ENCODE results near the gene TMEM11. TPM values are rescaled to one million over a fixed set of nuclear protein-coding genes. Genes with fewer than 3 reads are reported as not detected.

TMEM11 gene
- total and polyA plus RNA-seq, 2 of the 4 experiments (the other 2 are of a cell fraction): 19.9 to 44.7 TPM

GRCh38 chr17:21247552-21248258 is 33.7 kb upstream of the TMEM11 start:
- no peak overlapping the region for H2BK120ac ChIP-seq (ENCODE audit: low read depth, low read length)
- ATAC-seq (ENCODE audit: low read depth) (no peak), DNase-seq (no peak)
- H3K79me1 ChIP-seq (ENCODE audit: low read depth in 1 of 2, low read length in 2 of 2): peaks cover 0 to 17% of the 10 kb centered on the region in 2 experiments; a peak in 3 of 4 replicates
- POLR2A ChIA-PET (ENCODE audit: unreplicated experiment): no interaction called here
- H3K36me3 ChIP-seq (ENCODE audit: control insufficient read depth, insufficient read depth, low read length): peaks cover 1% of the 10 kb centered on the region; the same call in 1 of the 2 replicates
- no peak overlapping the region for H3K4me2 ChIP-seq (ENCODE audit: low read depth, low read length)
- H3K27ac ChIP-seq (ENCODE audit: insufficient read depth, low read length): no peak overlapping the region
- intact Hi-C loops (cut with micrococcal nuclease): no loop called here
- no peak overlapping the region for H2BK5ac ChIP-seq (ENCODE audit: low read depth, low read length, poor library complexity, severe bottlenecking)
- H3K9ac ChIP-seq (ENCODE audit: low read depth, low read length): no peak overlapping the region
- no peak overlapping the region for H4K8ac ChIP-seq (ENCODE audit: low read depth in 2 of 2, low read length in 2 of 2)
- no peak overlapping the region for H4K91ac ChIP-seq (ENCODE audit: insufficient read depth, low read depth, low read length)
- no peaks in the 10 kb centered on the region for H3K27me3 ChIP-seq (ENCODE audit: control insufficient read depth, insufficient read depth, low read length)
- peak overlapping the region; percentile 37 for H2AK9ac ChIP-seq (replicated peaks; ENCODE audit: low read depth, low read length, poor library complexity)
- no peak overlapping the region for H3K56ac ChIP-seq (ENCODE audit: extremely low read depth, insufficient read depth, low read length)
- no peak overlapping the region for H4K5ac ChIP-seq (ENCODE audit: low read depth, low read length)
- no peak overlapping the region for H3K18ac ChIP-seq (ENCODE audit: low read depth, low read length)
- no peaks in the 10 kb centered on the region for H3K9me1 ChIP-seq (ENCODE audit: insufficient read depth, low read length)
- 78% methylated on average over 8 of the region's 12 CpGs; no CpG with 5 or more reads in 1 of the 2 experiments for WGBS, 2 experiments (ENCODE audit: extremely low coverage in 2 of 2, insufficient read length in 1 of 2)
- BruUV-seq (replicated peaks): no TSS peak
- CTCF ChIA-PET: no interaction called here
- H2BK15ac ChIP-seq (ENCODE audit: low read depth, low read length): no peak overlapping the region
- no peak overlapping the region for H3K14ac ChIP-seq (replicated peaks; ENCODE audit: low read depth, low read length)
- peaks cover 6% of the 10 kb centered on the region for H3K4me1 ChIP-seq (ENCODE audit: control insufficient read depth, insufficient read depth, low read length)
- TF ChIP-seq SMC3 (IDR thresholded peaks at IDR 0.05; ENCODE audit: low read depth, low read length): no peak
- TF ChIP-seq MXI1 (IDR thresholded peaks at IDR 0.05; ENCODE audit: borderline replicate concordance, low read depth, low read length): no peak
- TF ChIP-seq RFX5 (IDR thresholded peaks at IDR 0.05; ENCODE audit: low read depth, low read length): no peak
- TF ChIP-seq MAZ (IDR thresholded peaks at IDR 0.05; ENCODE audit: borderline replicate concordance, low read depth, low read length): no peak
- no peak for TF ChIP-seq POLR2A (IDR thresholded peaks at IDR 0.05; ENCODE audit: low read depth, low read length)
- TF ChIP-seq RAD21 (IDR thresholded peaks at IDR 0.05; ENCODE audit: low read length): no peak
- no peak for TF ChIP-seq CEBPB (IDR thresholded peaks at IDR 0.05; ENCODE audit: low read depth, low read length)
- TF ChIP-seq ELK1 (IDR thresholded peaks at IDR 0.05; ENCODE audit: borderline replicate concordance, low read depth, low read length): no peak
- no peak for TF ChIP-seq CHD1 (IDR thresholded peaks at IDR 0.05; ENCODE audit: low read depth, low read length)
- no peak overlapping the region for H2BK20ac ChIP-seq (ENCODE audit: low read depth, low read length)
- no peak overlapping the region for H2AK5ac ChIP-seq (ENCODE audit: low read depth, low read length)
- no peaks in the 10 kb centered on the region for H3K9me3 ChIP-seq (ENCODE audit: control insufficient read depth, insufficient read depth, low read length)
- no peak overlapping the region for H3K4me3 ChIP-seq (ENCODE audit: insufficient read depth, low read depth, low read length)
- dilution Hi-C loops (cut with HindIII; ENCODE audit: low sequenced_read_pairs, unreplicated experiment): no loop called here
- in situ Hi-C loops (cut with MboI; ENCODE audit: low sequenced_read_pairs): no loop called here
- H3K23ac ChIP-seq (ENCODE audit: low read depth, low read length): no peak overlapping the region
- no peak overlapping the region for H2AFZ ChIP-seq (replicated peaks; ENCODE audit: low read length, poor library complexity)
- H3K4ac ChIP-seq (ENCODE audit: low read depth, low read length): no peak overlapping the region
- H4K20me1 ChIP-seq (ENCODE audit: insufficient read depth, low read length): peaks cover 11% of the 10 kb centered on the region; the same call in 1 of the 2 replicates

All from IMR-90 (cell line).